C4-2B (cell line): ENCODE data around the gene TOMM40L.

Source experiments
- H3K27ac ChIP-seq: fragments of 450-650 bp; 2 replicates; pipeline ENCODE4 v1.5.1; 2017
- CTCF ChIP-seq: fragments of 450-650 bp; conservative IDR thresholded peaks from 2 replicates; pipeline ENCODE4 v1.5.1; 2017; ENCODE audit warnings: mild to moderate bottlenecking
- ZFX ChIP-seq: fragments of 450-650 bp; IDR thresholded peaks from 2 replicates; pipeline ENCODE4 v1.6.1; 2017

TOMM40L gene

GRCh38 chr1:161266836-161267235 is 41.0 kb downstream of the TOMM40L start:
- no peak overlapping the region for H3K27ac ChIP-seq
- TF ChIP-seq CTCF (no peak), ZFX (no peak)

- no peak for TF ChIP-seq CTCF
- TF ChIP-seq ZFX: no peak
- no peak overlapping the region for H3K27ac ChIP-seq
Observed at GRCh38 chr1:161267321-161267720, 41.5 kb downstream of the TOMM40L start.

GRCh38 chr1:161273402-161273801 is 47.5 kb downstream of the TOMM40L start:
- H3K27ac ChIP-seq: no peak overlapping the region
- TF ChIP-seq ZFX (no peak), CTCF (no peak)

GRCh38 chr1:161274874-161275273 is 49.0 kb downstream of the TOMM40L start:
- TF ChIP-seq ZFX: no peak
- no peak for TF ChIP-seq CTCF
- no peak overlapping the region for H3K27ac ChIP-seq
